ENCODE results near the gene GPR141.

Gene GPR141

GRCh38 chr7:37705976-37706375, 22.4 kb downstream of the GPR141 start:
- no peaks in the 10 kb centered on the region for H3K9me3 Mint-ChIP-seq
- H3K36me3 Mint-ChIP-seq (ENCODE audit: low read depth): no peaks in the 10 kb centered on the region
- ATAC-seq (no peak), DNase-seq (no peak)
- no peaks in the 10 kb centered on the region for H3K4me1 Mint-ChIP-seq
- H3K27me3 Mint-ChIP-seq: peaks cover 9% of the 10 kb centered on the region
- no peak overlapping the region for H3K4me3 Mint-ChIP-seq
- no peak overlapping the region for H3K27ac Mint-ChIP-seq

GRCh38 chr7:37706804-37707203, 23.2 kb downstream of the GPR141 start:
- H3K27me3 Mint-ChIP-seq: peaks cover 9% of the 10 kb centered on the region
- ATAC-seq (no peak), DNase-seq (no peak)
- no peak overlapping the region for H3K4me3 Mint-ChIP-seq
- H3K4me1 Mint-ChIP-seq: no peaks in the 10 kb centered on the region
- no peak overlapping the region for H3K27ac Mint-ChIP-seq
- no peaks in the 10 kb centered on the region for H3K36me3 Mint-ChIP-seq (ENCODE audit: low read depth)
- H3K9me3 Mint-ChIP-seq: no peaks in the 10 kb centered on the region

DNA sequence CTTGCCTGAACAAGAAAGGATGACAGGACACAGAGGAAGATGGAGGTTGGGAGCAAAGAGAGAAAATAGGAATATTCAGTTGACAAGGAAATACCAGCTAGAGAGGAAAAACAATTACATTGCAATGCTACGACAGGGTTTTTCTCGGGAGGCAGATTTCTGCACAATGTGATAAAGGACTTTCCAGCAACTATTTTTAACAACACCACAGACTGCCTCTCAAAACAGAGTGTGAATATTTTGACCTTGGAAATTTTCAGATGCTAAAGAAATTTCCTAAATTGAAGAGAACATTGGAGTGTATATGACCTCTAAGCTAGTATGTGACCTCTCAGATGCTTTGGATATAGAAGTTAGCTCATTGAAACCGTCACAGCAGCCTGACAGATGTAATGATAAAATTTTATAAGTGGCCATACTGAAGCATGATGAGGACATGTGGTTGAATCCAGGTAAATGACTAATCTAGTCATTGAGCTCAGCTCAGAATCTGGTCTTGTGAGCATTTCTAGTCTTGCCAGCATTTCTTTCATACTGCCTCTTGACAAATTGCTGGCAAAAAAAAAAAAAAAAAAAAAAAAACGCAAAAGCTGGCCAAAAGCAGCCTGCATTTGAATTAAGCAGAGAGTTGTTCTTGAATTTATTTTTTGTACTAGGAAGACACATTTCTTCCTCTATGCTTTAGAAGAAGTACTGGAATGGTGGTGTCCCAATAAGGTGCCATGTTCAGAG, 24.4 kb downstream of the GPR141 start:
- Mint-ChIP-seq H3K27me3 (peaks cover 6% of the 10 kb centered on the region), H3K36me3 (ENCODE audit: low read depth) (no peaks in the 10 kb centered on the region), H3K27ac (no peak overlapping the region), H3K9me3 (no peaks in the 10 kb centered on the region), H3K4me3 (no peak overlapping the region), H3K4me1 (no peaks in the 10 kb centered on the region)
- DNase-seq (no peak), ATAC-seq (no peak)

DNA sequence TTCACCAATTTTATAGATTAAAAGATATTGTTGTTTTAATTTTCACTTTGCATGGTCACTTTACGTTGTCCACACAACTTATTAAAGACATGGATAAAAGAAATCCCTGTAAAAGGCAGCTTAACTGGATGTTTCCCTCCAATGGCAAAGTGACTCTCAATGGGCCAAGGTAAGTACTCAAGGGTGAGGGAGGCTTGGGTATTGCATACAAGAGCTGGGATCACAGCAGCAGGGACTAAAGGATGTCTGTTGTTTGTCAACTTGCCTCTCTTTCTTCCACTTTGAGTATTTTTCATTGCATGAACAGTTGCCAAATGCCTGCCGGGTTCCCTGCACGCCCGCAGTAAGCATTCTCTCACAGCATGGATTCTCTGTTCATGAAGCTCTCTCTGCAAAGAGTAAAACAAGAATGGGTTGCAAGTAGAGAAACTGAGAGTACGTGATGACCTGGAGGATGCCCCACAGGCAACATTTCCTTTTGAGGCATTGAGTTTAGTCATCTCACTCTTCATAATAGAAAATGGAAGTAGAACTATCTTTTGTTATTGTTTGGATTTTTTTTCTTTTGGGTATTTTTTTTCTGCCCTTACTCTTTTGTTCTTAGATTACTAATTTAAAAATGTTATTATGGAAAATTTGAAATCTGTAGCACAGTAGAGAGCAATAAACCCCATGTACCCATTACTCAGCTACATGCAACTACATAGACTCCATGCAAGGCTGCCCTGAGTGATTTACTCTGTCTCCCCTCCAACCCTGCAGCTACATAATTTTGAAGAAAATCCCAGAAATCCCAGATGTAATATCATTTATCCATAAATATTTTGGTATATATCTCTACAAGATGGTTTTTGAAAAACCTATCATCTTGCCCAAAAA, 26.3 kb downstream of the GPR141 start:
- no peak overlapping the region for H3K27ac Mint-ChIP-seq
- no peaks in the 10 kb centered on the region for H3K4me1 Mint-ChIP-seq
- no peak for ATAC-seq

DNA sequence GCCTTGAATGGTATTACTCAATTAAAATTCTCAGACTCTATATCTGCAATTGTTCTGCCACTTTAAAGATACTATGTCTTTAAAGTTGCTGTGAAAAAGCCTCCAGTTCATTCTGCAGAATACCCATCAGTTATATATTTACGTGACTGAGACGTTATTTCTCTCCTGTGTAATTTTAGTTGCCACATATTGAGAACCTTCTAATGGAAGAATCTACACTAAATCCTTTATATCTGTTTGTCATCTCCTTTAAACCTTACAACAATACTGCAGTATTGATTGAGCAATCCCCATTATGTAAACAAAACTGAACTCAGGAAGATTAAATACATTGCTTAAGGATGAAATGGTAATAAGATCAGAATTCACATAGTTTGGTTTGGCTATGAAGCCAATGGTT, 30.0 kb downstream of the GPR141 start:
- no peaks in the 10 kb centered on the region for H3K4me1 Mint-ChIP-seq
- H3K9me3 Mint-ChIP-seq: no peaks in the 10 kb centered on the region
- DNase-seq (no peak), ATAC-seq (no peak)
- no peak overlapping the region for H3K4me3 Mint-ChIP-seq
- no peak overlapping the region for H3K27ac Mint-ChIP-seq
- no peaks in the 10 kb centered on the region for H3K36me3 Mint-ChIP-seq (ENCODE audit: low read depth)
- no peaks in the 10 kb centered on the region for H3K27me3 Mint-ChIP-seq

More for the DNA sequence above, 26.3 kb downstream of the GPR141 start:
- Mint-ChIP-seq H3K36me3 (ENCODE audit: low read depth) (no peaks in the 10 kb centered on the region), H3K4me3 (no peak overlapping the region), H3K27me3 (peaks cover 6% of the 10 kb centered on the region), H3K9me3 (no peaks in the 10 kb centered on the region)
- DNase-seq: no peak

DNA sequence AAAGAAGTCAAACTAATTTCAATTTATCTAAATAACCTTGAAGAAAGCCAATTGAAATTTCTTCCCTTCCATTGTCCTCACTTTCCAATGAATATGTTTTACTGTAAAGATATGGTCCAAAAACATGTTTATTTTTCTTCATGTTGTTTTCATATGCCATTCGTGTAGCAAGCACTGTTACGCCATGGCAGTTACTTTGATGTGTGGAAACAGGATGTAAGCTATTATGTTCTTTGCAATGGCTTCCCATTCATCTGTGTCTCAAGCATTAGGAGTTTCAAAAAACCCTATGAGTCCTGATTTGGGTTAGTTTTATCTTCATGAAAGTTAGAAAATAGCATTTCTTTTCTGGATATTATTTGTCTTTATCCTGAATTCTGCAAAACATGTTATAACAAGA, 31.0 kb downstream of the GPR141 start:
- H3K4me3 Mint-ChIP-seq: no peak overlapping the region
- DNase-seq (no peak), ATAC-seq (no peak)
- H3K36me3 Mint-ChIP-seq (ENCODE audit: low read depth): no peaks in the 10 kb centered on the region
- H3K4me1 Mint-ChIP-seq: no peaks in the 10 kb centered on the region
- no peaks in the 10 kb centered on the region for H3K9me3 Mint-ChIP-seq
- H3K27me3 Mint-ChIP-seq: no peaks in the 10 kb centered on the region
- no peak overlapping the region for H3K27ac Mint-ChIP-seq

DNA sequence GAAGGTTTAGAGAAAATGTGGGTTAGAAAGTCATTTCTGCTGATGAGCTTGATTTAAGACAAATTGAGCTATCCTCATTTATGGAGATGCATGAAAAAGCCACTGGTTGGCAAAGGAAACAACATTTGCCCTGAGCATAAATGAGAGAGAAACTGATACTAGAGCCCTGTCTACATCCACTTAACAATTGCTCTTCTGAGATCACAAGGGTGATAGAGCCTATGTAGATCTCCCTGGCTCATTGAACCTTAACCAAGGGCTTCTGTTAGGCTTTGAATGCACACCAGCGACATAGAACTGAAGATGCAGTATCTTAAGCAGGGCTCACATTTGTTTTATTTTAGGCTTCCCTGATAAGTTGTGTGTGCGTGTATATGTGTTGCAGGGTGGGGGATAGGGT, 35.0 kb downstream of the GPR141 start:
- no peaks in the 10 kb centered on the region for H3K27me3 Mint-ChIP-seq
- no peaks in the 10 kb centered on the region for H3K36me3 Mint-ChIP-seq (ENCODE audit: low read depth)
- DNase-seq (no peak), ATAC-seq (peak; percentile 28)
- H3K4me1 Mint-ChIP-seq: no peaks in the 10 kb centered on the region
- H3K4me3 Mint-ChIP-seq: no peak overlapping the region
- no peak overlapping the region for H3K27ac Mint-ChIP-seq
- no peaks in the 10 kb centered on the region for H3K9me3 Mint-ChIP-seq

- H3K4me3 Mint-ChIP-seq: no peak overlapping the region
- DNase-seq: no peak
- H3K4me1 Mint-ChIP-seq: no peaks in the 10 kb centered on the region
- no peaks in the 10 kb centered on the region for H3K36me3 Mint-ChIP-seq (ENCODE audit: low read depth)
- no peak overlapping the region for H3K27ac Mint-ChIP-seq
- no peaks in the 10 kb centered on the region for H3K9me3 Mint-ChIP-seq
- no peaks in the 10 kb centered on the region for H3K27me3 Mint-ChIP-seq
- no peak for ATAC-seq
These were observed 35.5 kb downstream of the GPR141 start for GRCh38 chr7:37719077-37719476.

GRCh38 chr7:37724732-37725131, 41.2 kb downstream of the GPR141 start:
- H3K36me3 Mint-ChIP-seq (ENCODE audit: low read depth): no peaks in the 10 kb centered on the region
- no peaks in the 10 kb centered on the region for H3K27me3 Mint-ChIP-seq
- H3K4me3 Mint-ChIP-seq: no peak overlapping the region
- ATAC-seq (no peak), DNase-seq (no peak)
- H3K9me3 Mint-ChIP-seq: no peaks in the 10 kb centered on the region
- H3K27ac Mint-ChIP-seq: no peak overlapping the region
- H3K4me1 Mint-ChIP-seq: peaks cover 13% of the 10 kb centered on the region

GRCh38 chr7:37726016-37726415, 42.5 kb downstream of the GPR141 start:
- peaks cover 13% of the 10 kb centered on the region for H3K4me1 Mint-ChIP-seq
- H3K4me3 Mint-ChIP-seq: no peak overlapping the region
- ATAC-seq (no peak), DNase-seq (no peak)
- no peaks in the 10 kb centered on the region for H3K9me3 Mint-ChIP-seq
- no peak overlapping the region for H3K27ac Mint-ChIP-seq
- no peaks in the 10 kb centered on the region for H3K36me3 Mint-ChIP-seq (ENCODE audit: low read depth)
- H3K27me3 Mint-ChIP-seq: peaks cover 2% of the 10 kb centered on the region

- Mint-ChIP-seq H3K9me3 (no peaks in the 10 kb centered on the region), H3K36me3 (ENCODE audit: low read depth) (no peaks in the 10 kb centered on the region), H3K4me1 (peaks cover 13% of the 10 kb centered on the region), H3K27me3 (peaks cover 7% of the 10 kb centered on the region), H3K27ac (no peak overlapping the region), H3K4me3 (no peak overlapping the region)
- ATAC-seq: no peak
- no peak for DNase-seq
These were observed 45.2 kb downstream of the GPR141 start for GRCh38 chr7:37728747-37729146.

DNA sequence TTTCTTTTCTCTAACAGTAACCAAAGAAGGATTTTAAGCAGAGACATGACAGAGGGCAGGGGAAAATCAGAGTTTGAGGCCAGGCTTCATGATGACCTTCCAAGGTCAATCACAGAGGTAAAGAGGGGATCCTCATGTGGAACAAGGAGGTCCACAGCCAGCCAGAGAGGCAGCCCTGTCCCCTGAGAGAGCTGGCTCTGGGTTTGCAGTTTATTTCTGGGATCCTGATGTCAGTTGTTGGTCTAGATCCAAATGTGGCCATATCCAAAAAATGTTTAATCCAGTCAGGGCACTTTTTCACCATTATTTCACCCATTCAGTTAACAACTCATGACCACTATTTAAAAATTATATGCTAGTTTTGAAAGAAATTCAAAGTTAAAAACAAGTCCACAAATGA, 45.6 kb downstream of the GPR141 start:
- H3K4me1 Mint-ChIP-seq: peaks cover 13% of the 10 kb centered on the region
- no peak overlapping the region for H3K4me3 Mint-ChIP-seq
- DNase-seq: no peak
- H3K9me3 Mint-ChIP-seq: no peaks in the 10 kb centered on the region
- ATAC-seq: no peak
- H3K27ac Mint-ChIP-seq: no peak overlapping the region
- H3K27me3 Mint-ChIP-seq: peaks cover 7% of the 10 kb centered on the region
- H3K36me3 Mint-ChIP-seq (ENCODE audit: low read depth): no peaks in the 10 kb centered on the region

DNA sequence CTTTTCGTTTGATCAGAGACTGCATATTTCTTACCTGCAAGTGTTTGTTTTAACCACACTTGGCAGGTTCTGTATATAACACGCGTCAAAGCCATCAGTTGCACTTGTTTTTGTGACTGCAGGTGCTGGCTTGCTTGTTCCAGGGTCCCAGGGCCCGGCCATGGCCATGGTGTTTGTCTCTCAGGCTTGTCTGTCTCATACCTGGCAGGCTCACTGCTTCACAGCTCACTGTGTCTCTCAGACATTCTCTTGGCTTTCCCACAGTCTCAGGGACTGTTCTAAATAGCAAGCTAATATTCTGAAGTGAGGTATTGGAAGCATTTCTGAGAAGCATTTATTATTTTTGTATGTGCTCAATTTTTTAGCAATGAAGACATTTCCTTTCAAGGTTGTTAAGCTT, 46.9 kb downstream of the GPR141 start:
- DNase-seq (no peak), ATAC-seq (no peak)
- Mint-ChIP-seq H3K36me3 (ENCODE audit: low read depth) (no peaks in the 10 kb centered on the region), H3K4me1 (peaks cover 10% of the 10 kb centered on the region), H3K4me3 (no peak overlapping the region), H3K27me3 (peaks cover 9% of the 10 kb centered on the region), H3K9me3 (no peaks in the 10 kb centered on the region), H3K27ac (no peak overlapping the region)

- H3K36me3 Mint-ChIP-seq (ENCODE audit: low read depth): no peaks in the 10 kb centered on the region
- H3K9me3 Mint-ChIP-seq: no peaks in the 10 kb centered on the region
- H3K27me3 Mint-ChIP-seq: peaks cover 9% of the 10 kb centered on the region
- DNase-seq (peak; percentile 13), ATAC-seq (no peak)
- no peak overlapping the region for H3K27ac Mint-ChIP-seq
- peaks cover 4% of the 10 kb centered on the region for H3K4me1 Mint-ChIP-seq
- no peak overlapping the region for H3K4me3 Mint-ChIP-seq
These were observed 48.7 kb downstream of the GPR141 start for GRCh38 chr7:37732253-37732652.

- Mint-ChIP-seq H3K4me3 (no peak overlapping the region), H3K27me3 (peaks cover 9% of the 10 kb centered on the region), H3K27ac (no peak overlapping the region), H3K4me1 (peaks cover 3% of the 10 kb centered on the region), H3K9me3 (no peaks in the 10 kb centered on the region), H3K36me3 (ENCODE audit: low read depth) (no peaks in the 10 kb centered on the region)
- ATAC-seq (no peak), DNase-seq (no peak)
These were observed 49.3 kb downstream of the GPR141 start for GRCh38 chr7:37732888-37733287.
